Left cardiac atrium (tissue), 4 donors: ENCODE results near the gene EGFLAM. TPM values are rescaled to one million over a fixed set of nuclear protein-coding genes. Genes with fewer than 3 reads are reported as not detected.

ENCODE experiments used
- ATAC-seq, 2 donors: fragments of 200-7000 bp; cut with Tn5 transposase; one replicate each; pipeline ENCODE4 v1.9.1; 2020; ENCODE audit warnings: mild to moderate bottlenecking in 2 of 2, moderate library complexity in 2 of 2
- DNase-seq: peaks from one replicate; pipeline ENCODE4 v3.0.0-alpha.2; 2020
- intact Hi-C, 2 donors: fragments of 100-400 bp; cut with DNase I; formaldehyde crosslinking; loops; one replicate each; pipeline versions ENCODE4 v1.14.1 to v1.15.1; 2022 to 2023
- long read RNA-seq: library from polyadenylated mRNA; unstranded; transcript quantifications from one replicate; pipeline ENCODE4 v2.0.0, GENCODE V29; 2021
- total RNA-seq, 2 donors: library from RNA; stranded (reverse); fragmentation: NEBNext Ultra II Directional; extraction: Animal tissue kit (Norgen Biotek cat#: 25700); gene quantifications; one replicate each; pipeline ENCODE4 v1.2.1, GENCODE V29; 2021
- donor health status: DM: no; HTN: yes; CAD: no.
- donor health status: DM: no; HTN: yes; CAD: no; lungs with severe emphysema.
- donor health status: DM: yes; HTN: yes; CAD: no.
- donor health status: Dilated cardiomyopathy.

EGFLAM gene
- total RNA-seq = 10 to 100 TPM in 1 of 2 donors, 1 to 10 TPM in 1; 9.9 to 10.5 TPM
- long read RNA-seq, partial matches to known transcripts = 0 of 8 reads
- long read RNA-seq, other reads (novel, unspliced or antisense) = 5 of 8 reads

DNA sequence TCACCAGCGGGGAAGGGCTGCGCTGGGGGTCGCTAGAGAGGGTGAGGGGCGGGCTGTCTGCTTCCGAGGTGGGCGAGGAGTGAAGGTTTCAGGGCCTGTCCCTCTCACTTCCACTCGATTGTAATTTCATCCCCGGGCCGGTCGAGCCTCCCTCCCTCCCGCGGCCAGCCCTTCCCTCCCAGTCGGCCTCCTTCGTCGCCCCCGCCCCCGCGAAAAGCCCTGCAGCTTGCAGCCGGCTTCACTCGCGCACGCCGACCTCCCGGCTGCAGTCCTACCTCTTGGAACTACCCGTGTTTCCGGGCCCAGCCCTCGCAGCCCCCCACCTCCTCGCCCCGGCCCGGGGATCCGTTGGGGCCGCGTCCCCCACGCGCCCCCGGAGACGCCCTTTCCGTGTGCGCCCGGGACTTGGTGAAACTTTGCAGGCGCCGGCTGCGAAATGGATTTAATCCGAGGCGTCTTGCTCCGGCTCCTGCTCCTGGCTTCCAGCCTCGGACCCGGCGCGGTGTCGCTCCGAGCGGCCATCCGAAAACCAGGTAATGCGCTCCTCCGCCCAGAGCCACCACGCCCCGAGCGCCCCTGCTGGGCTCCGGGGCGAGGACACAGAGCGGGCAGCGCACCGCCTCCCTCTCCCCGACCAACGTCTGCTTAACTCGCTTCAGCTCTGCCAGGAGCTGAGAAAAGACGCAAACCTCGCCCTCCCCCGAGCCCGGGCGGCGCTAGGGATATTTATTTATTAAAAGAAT, at the start of gene EGFLAM:
EGFLAM (plus strand) TSS at position 241 of the 743 bp plus-strand sequence; CDS start at position 437, 196 bp downstream.
- DNase-seq (no peak), ATAC-seq (peak; percentile 86 to 89)
- intact Hi-C loops = no loop called here

DNA sequence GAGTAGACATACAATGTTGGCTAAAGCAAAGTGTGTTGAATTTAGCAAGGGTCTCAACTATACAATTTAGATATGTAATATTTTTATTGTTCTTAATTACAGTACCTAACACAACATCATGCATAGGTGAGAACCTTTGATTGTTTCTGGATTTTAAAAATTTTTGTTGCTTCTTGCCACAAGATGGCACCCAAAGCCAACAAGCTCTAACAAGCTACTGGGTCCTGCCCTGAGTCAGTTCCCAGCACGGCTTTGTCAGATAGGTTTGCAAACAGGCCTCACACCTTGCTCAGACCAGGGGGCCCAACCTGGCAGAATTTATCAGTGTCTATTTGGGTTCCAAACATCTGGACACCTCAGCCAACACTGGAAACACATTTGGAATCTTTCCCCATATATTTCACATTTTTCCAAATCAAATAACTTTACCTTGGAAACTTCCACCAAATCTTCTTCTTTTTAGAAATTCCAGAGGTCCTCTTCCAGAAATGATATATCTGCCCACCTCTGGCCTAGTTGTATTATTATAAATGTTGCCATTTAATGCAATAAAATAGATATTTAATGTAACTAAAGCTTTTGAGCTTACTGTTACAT, 49.5 kb upstream of the EGFLAM start:
- no peak for DNase-seq
- ATAC-seq = peak in 1 of 2 donors; percentile 18
- intact Hi-C loops = no loop called here

DNA sequence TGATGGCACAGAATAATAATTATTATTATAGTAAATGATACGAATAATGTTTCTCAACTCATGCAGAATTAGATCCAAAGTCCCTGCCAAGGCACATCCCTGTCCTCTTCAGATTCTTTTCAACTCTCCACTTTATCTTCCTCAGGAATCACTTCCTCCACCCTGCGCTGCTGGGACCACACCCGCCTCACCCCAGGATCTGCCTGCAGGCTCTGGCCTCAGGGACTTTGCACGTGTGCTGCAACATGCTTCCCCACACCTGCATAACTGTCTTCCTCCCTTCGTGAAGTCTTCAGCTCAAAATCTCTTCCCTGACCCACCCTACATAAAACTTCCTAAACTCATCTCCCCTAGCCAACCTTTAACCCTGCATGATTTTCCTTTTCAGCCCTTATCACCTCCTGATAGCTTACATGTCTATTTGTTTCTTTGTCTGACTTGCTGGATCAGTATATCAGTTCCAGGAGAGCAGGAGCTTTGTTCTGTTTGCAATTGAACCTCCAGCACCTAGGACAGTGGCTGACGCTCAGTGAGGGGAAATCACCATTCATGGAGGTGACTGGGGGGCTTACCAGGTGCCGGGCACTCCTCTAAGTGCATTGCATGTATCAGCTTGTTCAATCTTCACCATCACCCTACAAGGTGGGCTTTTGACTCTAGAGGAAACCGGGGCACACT, 47.5 kb upstream of the EGFLAM start:
- no peak for ATAC-seq
- intact Hi-C loops = no loop called here
- no peak for DNase-seq

DNA sequence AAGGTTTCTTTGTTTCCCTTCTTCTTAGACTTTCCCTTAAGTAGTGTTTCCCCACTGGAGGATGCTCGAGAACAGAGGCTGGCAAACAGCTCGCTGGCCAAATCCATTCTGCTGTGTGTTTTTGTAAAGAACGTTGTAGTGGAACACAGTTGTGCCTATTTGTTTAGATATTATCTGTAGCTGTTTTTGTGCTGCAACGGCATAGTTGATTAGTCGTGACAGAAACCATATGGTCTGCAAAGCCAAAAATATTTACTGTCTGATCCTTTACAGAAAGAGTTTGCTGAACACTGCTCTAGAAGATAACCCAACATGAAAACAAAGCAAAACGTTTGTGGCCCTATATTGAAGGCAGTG, 47.0 kb upstream of the EGFLAM start:
- ATAC-seq = no peak
- intact Hi-C loops = no loop called here

DNA sequence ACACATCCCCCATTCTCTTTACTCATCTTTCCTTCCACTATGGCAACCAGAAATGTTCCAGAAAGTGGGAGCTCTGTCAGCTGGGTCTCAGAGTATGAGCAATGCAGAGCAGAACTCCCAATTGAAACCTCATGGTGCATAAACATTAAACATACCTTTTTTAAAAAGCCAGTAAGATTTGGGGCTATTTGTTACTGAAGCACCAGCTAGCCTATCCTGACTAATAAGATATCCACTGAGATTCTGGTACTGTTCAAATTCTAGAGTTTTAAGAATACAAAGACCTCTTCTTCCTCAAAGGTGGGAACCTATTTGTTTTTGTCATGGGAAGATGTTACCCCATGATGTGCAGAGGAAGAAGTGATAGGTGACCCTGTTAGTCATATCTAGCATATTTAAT, 46.1 kb upstream of the EGFLAM start:
- intact Hi-C loops = no loop called here
- ATAC-seq (no peak), DNase-seq (no peak)

More for the DNA sequence above, 47.0 kb upstream of the EGFLAM start:
- DNase-seq = no peak

DNA sequence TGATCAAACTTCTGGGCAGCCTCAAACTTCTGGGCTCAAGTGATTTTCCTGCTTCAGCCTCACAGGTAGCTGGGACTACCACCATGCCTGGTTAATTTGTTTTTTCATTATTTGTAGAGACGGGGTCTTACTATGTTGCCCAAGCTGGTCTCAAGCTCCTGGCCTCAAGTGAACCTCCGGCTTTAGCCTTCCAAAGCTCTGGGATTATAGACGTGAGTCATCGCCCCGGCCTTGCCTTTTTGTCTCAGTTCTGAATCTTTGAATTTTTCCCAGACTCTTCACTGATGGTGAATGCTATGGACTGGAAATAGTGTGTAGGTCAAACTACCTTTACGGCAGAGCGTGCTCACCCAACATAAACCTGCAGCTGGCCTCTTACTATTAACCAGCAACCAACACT, 32.3 kb upstream of the EGFLAM start:
- no peak for DNase-seq
- intact Hi-C loops = no loop called here
- no peak for ATAC-seq

DNA sequence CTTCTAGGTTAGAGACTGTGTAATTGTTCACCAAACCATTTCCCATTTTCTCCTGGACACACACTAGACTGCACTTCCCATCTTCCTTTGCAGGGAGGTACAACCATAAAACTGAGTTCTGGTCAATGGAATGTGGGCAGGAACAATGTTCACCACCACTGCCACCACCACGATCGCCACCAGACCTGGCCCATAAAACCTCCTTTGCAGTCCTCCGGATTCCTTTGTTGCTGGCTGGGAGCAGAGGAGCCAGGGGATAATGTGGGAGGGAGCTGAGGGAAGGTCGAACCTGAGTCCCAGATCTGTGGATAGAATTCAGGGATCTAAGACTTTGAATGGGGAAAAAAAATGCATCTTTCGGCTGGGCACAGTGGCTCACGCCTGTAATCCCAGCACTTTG, 29.4 kb upstream of the EGFLAM start:
- no peak for DNase-seq
- intact Hi-C loops = no loop called here

DNA sequence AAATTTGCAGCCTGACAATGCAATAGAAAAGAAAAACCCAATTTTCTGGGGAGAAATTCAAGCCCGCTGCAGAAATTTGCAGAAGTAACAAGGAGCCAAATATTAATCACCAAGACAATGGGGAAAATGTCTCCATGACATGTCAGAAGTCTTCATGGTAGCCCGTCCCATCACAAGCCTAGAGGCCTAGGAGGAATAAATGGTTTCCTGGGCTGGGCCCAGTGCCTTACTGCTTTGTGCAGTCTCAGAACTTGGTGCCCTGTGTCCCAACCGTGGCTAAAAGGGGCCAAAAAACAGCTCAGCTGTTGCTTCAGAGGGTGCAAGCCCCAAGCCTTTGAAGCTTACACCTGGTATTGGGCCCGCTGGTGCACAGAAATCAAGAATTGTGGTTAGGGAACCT, 23.6 kb upstream of the EGFLAM start:
- ATAC-seq = no peak
- intact Hi-C loops = no loop called here

More for the DNA sequence above, 29.4 kb upstream of the EGFLAM start:
- no peak for ATAC-seq

DNA sequence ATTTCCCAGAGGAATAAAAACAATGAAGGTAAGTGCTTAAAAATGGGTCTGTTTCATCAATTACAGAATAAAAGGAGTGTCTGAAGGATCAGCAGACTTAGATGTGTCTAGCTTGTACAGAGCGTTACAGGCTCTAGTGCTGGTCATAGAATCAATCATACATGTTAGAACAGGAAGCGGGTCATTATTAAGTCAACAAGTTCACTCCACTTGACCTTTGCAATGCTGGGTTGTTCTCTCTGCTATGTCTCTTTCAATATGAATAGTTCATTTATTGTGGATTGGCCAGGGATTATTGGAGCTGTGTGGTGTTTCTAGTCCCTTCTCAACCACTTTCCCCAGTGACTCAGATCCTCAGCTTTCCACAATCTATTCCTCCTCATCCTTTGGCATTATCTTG, 20.7 kb upstream of the EGFLAM start:
- DNase-seq = no peak

More for the DNA sequence above, 23.6 kb upstream of the EGFLAM start:
- DNase-seq = no peak

DNA sequence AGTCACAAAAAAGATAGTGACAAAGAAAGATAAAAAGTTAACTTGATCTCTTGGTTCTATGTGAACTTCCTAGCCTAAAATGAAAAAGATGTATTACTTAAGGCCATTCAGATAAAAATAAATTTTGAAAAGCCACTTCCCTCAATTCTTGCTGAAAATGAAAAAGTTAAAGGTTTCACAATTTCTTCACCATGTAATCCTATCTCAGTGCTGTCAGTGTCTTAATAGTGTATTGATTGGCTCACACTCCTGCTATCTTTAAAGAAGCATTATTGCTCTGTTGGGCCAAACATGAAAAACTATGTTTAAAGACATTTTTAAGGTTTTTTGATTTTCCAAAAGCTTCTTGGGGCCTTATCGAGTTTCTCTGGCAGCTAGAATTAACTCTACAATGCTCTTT, 18.1 kb upstream of the EGFLAM start:
- intact Hi-C loops = no loop called here
- ATAC-seq (no peak), DNase-seq (no peak)

More for the DNA sequence above, 20.7 kb upstream of the EGFLAM start:
- intact Hi-C loops = no loop called here
- ATAC-seq = no peak

DNA sequence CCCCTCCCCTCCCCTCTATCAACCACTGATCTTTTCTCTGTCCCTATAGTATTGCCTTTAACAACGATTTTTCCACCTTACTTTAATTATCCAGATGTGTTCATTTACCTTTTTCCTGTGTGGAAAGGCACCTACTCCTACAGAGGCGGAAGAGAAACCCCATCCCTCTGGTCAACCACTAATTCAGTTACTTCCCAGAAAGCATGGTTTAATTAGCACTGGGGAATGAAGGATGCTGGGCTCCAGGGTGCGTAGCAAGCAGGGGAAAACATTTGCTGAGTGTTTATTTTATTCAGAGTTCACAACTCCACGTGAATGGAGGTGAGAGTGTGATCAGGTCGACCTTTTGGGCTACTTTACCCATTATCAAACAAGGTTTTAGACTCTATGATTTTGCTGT, 16.7 kb upstream of the EGFLAM start:
- intact Hi-C loops = no loop called here
- ATAC-seq (no peak), DNase-seq (no peak)

DNA sequence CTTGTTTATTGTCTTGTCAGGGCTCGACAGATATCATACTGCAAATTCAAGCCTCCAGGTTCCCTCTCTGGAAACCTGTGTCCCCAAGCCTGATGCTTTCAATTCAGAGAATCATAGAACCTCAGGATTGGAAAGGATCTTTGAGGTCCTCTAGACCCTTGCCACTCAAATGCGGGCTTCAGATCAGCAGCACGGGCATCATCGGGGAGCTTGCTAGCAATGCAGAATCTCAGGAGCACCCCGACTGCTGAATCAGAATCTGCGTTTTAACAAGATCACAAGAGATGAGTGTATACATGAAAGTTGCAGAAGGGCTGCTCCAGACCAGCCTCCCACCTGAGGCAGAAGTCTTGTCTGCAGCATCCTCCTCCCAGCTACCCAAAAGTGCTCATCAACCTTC, 13.1 kb upstream of the EGFLAM start:
- intact Hi-C loops = no loop called here
- ATAC-seq (no peak), DNase-seq (no peak)

DNA sequence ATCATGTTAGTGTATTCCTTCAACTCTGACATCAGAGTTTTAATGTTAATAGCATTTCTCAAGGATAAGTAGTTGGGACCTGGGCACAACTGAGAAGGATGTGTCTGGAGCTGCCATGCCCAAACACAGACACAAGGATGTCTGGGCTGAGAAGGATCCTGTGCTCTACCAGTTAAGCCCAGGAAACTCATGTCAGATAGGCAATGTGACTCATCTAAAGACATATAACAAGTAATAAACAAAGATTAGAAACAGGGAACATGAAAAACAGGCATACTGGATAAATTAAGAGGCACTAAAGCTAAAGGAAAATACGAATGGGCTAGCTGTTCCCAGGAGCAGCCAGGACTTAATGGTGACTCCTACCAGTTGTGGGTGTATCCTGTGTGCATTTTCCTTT, 9.1 kb upstream of the EGFLAM start:
- intact Hi-C loops = no loop called here
- no peak for ATAC-seq
- no peak for DNase-seq

DNA sequence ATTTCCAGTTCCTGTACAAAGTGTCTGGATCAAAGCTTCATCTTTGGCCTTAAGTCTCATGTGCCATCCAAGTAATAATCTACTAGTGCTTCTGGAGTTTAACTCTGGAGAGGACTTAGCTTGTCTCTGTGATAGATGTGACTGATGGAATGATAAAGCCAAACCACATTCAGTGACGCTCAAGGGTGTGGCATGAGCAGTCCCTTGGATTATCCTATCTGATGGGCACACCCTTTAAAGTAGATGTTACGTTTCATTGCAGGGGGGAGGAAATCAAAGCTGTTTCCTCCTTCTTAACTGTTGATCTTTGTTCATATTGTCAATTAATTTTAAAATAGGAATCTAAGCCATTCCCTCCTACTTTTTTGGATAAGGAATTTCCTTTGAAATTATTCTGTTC, 8.5 kb upstream of the EGFLAM start:
- intact Hi-C loops = no loop called here
- DNase-seq (no peak), ATAC-seq (no peak)

DNA sequence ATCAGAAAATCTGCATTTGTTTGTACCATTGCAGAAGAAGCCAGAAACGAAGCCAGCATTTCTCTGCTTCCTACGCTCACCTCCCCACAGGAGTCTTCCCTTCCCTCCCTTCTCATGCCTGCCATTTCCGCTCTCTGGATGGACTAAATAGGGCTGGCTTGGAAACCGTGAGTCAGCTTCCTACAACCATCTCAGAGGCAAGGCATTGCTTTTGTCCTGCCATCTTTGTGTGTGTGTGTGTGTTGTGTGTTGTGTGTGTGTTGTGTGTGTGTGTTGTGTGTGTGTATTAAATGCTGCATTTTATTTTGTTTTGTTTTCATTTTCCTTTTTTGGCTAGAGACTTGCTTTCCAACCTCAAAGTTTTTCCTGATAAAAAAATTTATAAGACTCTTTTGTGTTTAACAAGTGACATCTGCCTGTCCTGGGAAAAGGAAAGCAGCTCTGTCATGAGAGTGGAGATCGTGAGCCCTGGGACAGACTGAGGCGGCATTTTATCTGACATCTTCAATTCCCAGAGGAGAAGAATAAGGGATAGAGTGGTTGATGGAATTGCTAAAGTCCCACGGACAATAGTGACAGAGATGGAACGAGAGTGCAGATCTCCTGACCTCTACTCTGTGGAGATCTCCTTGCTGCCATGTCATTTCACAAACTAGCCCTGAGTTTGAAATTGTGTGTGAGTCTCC, 7.5 kb upstream of the EGFLAM start:
- ATAC-seq (no peak), DNase-seq (no peak)
- intact Hi-C loops = no loop called here

DNA sequence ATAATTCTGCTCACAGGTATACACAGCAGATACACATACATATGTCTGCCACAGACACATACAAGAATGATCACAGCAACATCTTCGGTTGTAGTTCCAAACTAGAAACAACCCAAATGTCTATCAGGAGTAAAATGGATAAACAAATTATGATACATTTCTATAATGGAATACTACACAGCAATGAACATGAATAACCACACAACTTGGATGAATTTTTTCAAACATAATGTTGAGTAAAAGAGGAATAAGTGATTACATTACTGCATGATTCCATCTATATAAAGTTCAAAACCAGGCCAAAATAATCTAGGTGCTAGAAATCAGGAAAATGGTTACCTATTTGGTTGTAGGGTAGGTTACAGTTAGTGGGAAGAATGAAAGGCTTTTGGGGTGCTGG, 4.6 kb upstream of the EGFLAM start:
- no peak for ATAC-seq
- DNase-seq = no peak
- intact Hi-C loops = no loop called here

DNA sequence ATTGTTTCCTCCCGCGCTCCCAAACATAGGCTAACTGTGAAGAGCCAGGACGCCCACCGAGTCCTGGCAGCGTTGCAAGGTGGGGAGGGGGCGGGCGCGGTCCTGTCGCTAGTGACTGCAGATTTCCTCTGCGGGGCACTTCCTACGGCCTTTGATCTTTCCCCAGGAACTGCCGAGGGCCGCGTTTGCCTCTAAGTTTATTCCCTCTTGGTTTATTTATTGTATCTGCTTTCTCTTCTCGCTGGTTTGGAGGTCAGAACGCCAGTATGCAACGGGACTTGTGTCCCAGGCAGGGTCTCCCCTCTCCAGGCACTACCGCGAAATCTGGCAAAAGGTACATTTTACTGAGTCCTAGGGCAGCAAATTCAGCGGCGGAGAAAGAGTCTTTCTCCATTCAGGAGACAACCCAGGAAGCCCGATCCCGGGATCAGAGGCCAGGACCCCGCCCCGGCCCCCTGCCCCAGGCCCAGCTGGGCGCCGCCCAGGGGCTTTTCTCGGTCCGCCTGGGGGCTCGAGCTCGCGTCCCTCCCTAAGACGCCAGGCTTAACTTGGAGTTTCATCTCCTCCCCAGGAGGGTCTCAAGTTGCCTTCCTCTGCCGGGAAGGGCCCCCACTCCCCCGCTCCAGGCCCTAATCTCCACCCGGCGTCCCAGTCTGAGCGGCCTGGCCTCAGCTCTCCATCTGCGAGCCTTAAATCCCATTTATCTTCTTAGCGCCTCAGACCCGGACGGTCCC, 884 bp upstream of the EGFLAM start:
- intact Hi-C loops = no loop called here
- ATAC-seq = peak; percentile 27 to 37
- DNase-seq = no peak

DNA sequence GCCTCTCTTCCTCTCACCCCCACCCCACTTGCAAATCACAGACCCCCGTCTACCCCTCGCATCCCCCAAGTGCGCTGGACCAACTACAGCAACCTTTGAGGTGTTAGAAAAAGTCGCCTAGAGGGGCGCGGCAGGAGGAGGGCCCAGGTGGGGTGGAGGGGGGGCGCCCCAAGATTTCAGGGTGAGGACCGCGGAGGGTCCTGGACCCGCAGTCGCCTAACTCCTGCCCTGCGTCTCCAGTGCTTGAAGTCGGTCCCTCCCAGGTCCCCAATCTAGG, 379 bp upstream of the EGFLAM start:
- intact Hi-C loops = no loop called here
- ATAC-seq = no peak
- no peak for DNase-seq

DNA sequence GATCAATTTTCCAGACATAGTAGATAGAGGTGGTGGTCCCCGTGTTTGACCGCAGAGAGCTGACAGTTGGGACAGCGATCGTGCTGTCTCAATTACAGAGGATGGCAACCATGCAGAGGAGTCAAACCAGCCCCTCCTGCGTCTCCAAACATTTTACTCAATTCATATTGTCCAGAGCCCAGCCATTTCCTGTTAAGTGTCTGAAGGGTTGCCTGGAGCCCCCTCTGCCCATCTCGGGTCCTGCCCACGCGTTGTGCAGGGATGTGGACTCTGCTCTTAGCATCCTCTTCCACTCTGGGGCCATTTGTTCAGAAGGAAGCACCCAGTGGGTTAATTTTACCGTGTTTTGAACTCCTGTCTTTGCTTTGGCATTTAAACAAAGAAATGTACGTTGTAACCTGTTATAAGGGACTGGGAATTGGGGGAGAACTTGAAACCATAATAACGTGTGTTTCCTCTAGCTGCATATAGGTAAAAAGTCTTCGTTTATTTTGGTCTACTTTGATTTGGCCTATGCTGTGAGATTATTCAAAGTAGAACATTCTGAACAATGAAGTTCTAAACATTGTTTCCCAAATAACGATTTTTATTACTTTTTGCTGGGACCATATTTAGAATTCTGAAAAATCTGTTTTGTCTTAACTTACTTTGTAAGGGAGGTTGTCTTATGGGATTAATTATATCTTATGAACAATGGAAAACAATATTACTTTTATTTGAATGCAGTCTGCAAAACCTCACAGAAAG, 876 bp downstream of the EGFLAM start:
- no peak for DNase-seq
- peak in 1 of 2 donors; percentile 22 for ATAC-seq
- intact Hi-C loops = no loop called here
